HG03135 (cell line): ENCODE measurements around the gene TRIM40.

Experiments
- ATAC-seq: cut with Tn5 transposase; IDR thresholded peaks from one replicate; pipeline ENCODE4 v1.9.1; 2021; ENCODE audit warnings: mild to moderate bottlenecking, moderate library complexity; ENCODE audit not compliant: unreplicated experiment

TRIM40 gene

GRCh38 chr6:30135757-30136156 lies at the start of gene TRIM40:
Gene TRIM40, plus strand, starts transcription at chr6:30136140. Its CDS starts 897 bp downstream, at chr6:30137037.
- no peak for ATAC-seq

- ATAC-seq: no peak
These were observed 48.1 kb upstream of the TRIM40 start for GRCh38 chr6:30087876-30088275.

- ATAC-seq: no peak
These were observed 44.2 kb upstream of the TRIM40 start for GRCh38 chr6:30091577-30092381.

GRCh38 chr6:30092852-30093543 lies 42.9 kb upstream of the TRIM40 start:
- ATAC-seq: no peak

- ATAC-seq: no peak
These were observed 41.8 kb upstream of the TRIM40 start for GRCh38 chr6:30093951-30094661.

GRCh38 chr6:30096829-30097228 lies 39.1 kb upstream of the TRIM40 start:
- no peak for ATAC-seq

- no peak for ATAC-seq
These were observed 37.8 kb upstream of the TRIM40 start for GRCh38 chr6:30097902-30098768.

GRCh38 chr6:30100154-30100553 lies 35.8 kb upstream of the TRIM40 start:
- no peak for ATAC-seq

- ATAC-seq: no peak
These were observed 35.1 kb upstream of the TRIM40 start for GRCh38 chr6:30100585-30101443.

- ATAC-seq: no peak
These were observed 34.2 kb upstream of the TRIM40 start for GRCh38 chr6:30101444-30102413.

- ATAC-seq: no peak
These were observed 33.4 kb upstream of the TRIM40 start for GRCh38 chr6:30102414-30102969.

GRCh38 chr6:30102970-30103871 lies 32.7 kb upstream of the TRIM40 start:
- ATAC-seq: peak; percentile 63

- ATAC-seq: no peak
These were observed 32.1 kb upstream of the TRIM40 start for GRCh38 chr6:30103872-30104179.

- ATAC-seq: no peak
These were observed 31.3 kb upstream of the TRIM40 start for GRCh38 chr6:30104661-30105060.

GRCh38 chr6:30111266-30111856 lies 24.6 kb upstream of the TRIM40 start:
- ATAC-seq: no peak

- no peak for ATAC-seq
These were observed 23.4 kb upstream of the TRIM40 start for GRCh38 chr6:30112402-30112994.
